Right hindlimb (tissue), 1 donor: ENCODE results near the gene ESR2.

Experiments used
- DNase-seq: peaks from one replicate; pipeline ENCODE4 v3.0.0-alpha.2; 2018

The ESR2 gene

GRCh38 chr14:64260418-64260817 is 33.8 kb downstream of the ESR2 start:
- no peak for DNase-seq

- no peak for DNase-seq
Measured at GRCh38 chr14:64255756-64256155, 38.4 kb downstream of the ESR2 start.

DNA sequence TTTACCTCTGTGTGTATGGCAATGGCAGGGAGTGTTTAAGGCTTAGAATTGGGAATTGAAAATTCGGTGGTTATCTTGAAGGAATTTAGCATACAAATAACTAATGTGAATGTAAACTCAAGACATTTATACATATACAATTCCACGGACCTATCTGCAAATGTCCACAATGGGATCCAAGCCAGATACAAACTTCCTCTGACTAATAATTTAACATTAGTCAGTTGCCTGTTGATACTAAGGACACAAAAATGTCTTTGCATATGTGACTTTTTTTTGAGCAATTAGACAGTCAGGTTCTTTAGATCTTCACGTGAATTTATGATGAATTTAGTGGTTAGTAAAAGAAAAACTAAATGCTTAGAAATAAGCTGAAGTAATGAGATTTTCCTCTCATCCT is 40.5 kb downstream of the ESR2 start:
- no peak for DNase-seq

- no peak for DNase-seq
Measured at GRCh38 chr14:64249363-64249762, 44.8 kb downstream of the ESR2 start.

DNA sequence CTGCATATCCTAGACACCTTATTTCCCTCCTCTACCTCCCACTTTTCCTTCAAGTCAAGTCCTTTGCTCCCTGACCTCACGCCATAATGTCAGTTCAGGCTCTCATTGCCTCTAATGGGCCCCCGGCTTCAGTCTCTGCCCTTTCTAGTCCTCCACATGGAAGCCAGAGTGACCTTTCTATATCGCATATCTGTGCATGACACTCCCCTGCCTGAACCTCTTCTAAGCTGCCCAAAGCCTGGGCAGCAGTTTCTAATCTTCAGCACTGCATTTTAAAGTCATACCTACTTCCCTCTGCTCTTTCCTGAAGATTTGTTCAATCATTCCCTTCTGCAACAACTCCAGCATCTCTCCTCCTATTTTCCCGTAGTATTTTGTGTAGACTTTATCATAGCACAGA is 45.5 kb downstream of the ESR2 start:
- DNase-seq: no peak

DNA sequence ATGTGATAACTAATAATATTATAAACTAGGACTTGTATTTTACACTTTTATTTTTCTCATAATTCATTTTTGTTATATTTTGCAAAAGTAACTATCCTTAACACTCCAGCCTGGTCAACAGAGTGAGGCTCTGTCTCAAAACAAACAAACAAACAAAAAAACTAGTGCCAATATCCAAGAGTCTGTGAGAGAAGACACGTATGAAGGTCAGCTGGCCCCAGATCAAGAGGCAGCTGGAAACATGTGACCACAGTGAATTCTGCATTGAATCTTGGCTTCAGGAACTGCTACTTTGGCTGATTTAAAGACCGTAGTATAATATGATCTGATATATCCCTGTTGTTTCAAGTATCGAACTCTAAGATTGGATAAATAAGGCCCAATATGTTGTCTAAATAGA is 47.0 kb downstream of the ESR2 start:
- DNase-seq: no peak

GRCh38 chr14:64246688-64247087 is 47.5 kb downstream of the ESR2 start:
- DNase-seq: no peak

GRCh38 chr14:64245491-64245890 is 48.7 kb downstream of the ESR2 start:
- DNase-seq: no peak

DNA sequence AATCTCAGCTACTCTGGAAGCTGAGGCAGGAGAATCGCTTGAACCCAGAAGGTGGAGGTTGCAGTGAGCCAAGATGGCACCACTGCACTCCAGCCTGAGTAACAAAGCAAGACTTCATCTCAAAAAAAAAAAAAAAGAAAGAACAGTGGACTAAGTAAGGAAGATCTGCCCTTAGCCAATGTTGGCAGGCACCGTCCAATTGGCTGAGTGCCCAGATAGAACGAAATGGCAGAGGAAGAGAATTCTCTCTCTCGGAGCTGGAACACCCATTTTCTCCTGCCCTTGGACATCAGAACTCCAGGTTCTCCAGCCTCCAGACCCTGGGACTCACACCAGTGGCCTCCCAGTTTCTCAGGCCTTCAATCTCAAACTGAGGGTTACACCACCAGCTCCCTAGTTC is 49.9 kb downstream of the ESR2 start:
- peak; percentile 39 for DNase-seq

GRCh38 chr14:64238631-64239030 is 55.5 kb downstream of the ESR2 start:
- no peak for DNase-seq

DNA sequence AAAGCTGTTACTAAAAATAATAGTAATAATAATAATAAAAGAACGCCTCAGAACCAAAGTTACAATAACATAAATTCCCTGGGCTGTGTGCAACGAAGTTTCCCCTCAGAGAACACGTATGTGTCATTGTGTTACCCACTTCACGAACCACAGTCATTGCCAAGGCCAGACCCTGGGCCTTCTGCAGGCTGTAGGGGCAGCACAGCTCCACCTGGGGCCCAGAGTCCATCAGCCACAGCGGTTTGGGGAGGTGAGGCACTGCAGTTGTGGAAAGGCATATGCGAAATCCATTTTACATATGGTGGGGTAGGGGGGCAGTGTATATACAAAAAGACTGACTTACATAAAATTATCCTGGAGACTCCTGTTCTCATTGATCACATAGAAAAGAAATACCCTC is 56.1 kb downstream of the ESR2 start:
- DNase-seq: no peak

DNA sequence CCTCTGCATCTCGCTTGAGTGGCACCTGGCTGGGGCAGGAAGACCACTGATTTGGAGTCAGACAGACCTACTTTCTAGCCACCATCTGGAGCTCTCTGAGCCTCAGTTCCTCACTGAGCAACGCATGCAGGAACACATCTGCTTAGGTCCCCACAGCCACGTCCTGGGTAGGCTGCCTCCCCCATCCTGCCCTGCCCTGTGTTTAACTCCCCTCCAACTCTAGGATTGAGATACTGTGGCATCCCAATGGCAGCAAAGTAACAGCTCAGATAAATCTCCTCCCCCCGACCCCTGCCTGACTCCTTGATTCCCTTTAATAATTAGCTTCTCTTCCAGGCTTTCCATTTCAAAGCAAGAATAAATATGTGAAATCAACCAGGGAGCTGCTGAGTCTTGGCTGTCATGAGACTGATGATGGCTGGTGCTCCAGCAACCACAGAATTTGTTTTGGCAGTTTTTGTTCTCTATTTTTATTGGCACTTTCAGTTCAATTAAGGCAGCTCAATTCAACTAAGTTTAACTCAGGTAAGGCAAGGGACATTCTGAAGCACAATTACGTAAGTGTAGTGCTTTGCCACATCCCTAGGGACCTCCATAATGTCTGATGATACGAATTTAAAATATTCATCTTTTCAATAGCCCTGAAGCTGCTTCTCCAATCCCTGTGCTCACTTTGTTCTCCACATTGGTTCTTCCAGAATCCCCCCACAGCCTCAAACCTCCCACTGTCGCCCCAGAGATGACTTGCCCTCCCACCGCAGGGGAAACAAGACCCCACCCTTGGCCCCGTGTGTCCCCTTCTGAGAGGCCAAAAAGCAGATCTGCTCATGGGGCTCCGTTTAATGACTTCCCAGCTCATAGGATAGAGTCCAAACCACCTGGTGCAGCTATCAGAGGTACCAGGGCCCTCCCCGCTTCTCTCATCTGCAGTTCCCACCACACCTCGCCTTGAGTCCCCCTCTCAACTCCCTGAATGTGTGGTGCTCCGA is 58.2 kb downstream of the ESR2 start:
- DNase-seq: no peak

GRCh38 chr14:64234877-64235651 is 59.1 kb downstream of the ESR2 start:
- DNase-seq: no peak

DNA sequence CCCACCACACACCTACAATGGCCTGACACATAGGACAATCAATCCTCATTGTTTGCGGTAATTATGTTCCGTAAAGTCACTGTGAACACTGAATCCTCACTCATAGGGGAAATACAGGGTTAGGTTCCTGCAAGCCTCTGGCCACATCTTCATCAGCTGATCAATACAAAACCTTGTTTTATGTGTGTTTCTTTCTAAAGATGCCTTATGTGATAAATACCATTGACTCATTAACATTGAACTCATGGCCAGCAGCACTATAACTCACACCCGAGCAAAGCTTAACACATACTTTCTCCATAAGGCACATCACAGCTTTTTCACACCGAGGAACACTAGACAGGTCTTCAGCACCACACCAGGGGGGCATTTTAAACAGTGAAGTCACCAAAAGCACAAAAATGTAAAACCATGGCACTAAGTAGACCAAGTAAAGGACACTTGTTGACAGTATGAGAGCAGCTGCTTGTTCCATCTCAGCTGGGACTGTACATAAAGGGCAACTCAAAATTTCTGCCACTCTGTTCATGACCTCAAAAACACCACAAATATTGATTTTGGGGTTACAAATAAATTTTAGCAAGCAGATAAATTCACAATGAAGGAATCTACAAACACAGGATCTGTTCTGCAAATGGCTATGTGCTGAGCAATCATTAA is 60.5 kb downstream of the ESR2 start:
- no peak for DNase-seq

DNA sequence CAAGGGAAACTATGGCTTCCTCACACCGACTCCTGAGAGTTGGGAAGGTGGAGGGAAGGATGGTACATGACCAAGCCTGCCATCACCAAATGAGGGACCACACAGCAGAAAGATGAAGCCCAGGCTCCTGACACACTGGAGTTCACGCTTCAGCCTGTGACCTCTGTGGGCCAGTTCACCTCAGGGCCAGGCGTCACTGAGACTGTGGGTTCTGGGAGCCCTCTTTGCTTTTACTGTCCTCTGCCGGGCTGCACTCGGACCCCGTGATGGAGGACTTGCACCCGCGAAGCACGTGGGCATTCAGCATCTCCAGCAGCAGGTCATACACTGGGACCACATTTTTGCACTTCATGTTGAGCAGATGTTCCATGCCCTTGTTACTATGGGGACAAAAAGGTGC is 61.2 kb downstream of the ESR2 start:
- DNase-seq: no peak

- no peak for DNase-seq
Measured at GRCh38 chr14:64232095-64232838, 61.9 kb downstream of the ESR2 start.

- no peak for DNase-seq
Measured at GRCh38 chr14:64229489-64229888, 64.7 kb downstream of the ESR2 start.

DNA sequence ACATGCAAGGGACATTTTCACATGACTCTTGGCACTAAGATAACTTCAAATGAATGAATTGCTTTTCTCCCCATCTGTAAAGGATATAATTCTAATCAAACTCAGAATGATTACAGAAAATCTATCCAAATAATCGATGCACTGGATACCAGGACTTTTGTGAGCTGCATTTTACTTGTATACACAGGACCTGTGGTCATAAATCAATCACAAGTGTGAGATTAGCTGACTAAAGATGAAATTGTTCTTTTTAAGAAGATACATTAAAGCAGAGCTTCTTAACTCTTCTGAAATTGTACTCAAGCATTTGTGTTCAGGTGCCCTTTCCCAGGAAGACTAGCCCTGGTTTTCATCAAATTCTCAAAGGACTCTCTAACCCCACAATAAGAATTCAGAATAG is 66.3 kb downstream of the ESR2 start:
- DNase-seq: no peak

DNA sequence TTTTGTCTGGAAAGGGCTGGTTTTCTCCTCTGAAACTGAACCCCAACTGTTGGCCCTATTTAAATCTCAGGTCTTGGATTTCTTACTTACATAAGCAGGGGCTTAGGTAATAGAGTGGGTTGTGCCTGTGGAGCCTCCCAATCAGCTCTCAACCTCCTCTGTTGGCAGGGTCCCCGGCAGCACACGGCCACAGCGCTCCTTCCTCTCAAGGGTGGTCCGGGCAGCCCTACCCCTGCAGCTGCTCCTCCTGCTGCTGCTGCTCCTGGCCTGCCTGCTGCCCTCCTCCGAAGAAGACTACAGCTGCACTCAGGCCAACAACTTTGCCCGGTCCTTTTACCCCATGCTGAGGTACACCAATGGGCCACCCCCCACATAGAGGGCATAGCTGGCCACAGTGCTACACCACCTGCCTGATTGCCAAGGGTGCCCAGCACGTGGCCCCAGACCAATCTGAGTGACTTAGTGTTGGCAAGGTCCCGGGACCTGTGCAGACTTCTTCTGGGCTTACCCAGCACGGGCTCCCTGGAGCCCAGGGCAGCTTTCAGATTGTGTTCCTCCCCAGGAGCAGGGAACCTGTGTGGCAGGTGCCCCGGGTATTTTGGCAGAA is 68.9 kb downstream of the ESR2 start:
- DNase-seq: no peak

DNA sequence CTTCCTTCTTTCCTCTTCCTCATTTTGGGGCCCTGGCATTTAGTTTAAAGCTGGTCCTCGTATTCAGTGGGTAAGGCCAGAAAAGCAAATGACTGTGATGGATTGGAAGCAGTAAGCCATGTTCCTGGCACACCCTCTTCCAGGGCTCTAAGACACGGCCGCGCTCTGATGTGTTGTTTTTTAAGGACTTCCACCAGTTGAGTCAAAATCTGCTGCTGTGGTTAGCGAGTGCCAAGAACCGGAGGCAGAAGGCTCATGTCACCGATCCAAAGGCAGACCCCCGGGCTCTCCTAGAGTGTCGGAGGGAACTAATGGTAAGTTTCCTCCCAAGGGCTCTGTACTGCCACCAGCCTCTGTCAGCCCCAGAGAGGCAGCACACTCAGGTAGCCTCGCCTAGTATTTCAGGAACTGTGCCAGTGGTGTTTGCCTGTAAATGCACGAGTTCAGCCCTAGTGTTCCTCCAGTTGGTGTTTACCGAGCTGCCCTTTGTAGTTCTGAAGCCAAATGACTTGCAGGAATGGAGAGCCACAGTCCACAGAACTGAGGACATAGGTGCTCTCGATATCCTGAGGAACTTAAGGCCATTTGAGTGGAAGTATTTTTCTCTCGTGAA is 72.7 kb downstream of the ESR2 start:
- no peak for DNase-seq

DNA sequence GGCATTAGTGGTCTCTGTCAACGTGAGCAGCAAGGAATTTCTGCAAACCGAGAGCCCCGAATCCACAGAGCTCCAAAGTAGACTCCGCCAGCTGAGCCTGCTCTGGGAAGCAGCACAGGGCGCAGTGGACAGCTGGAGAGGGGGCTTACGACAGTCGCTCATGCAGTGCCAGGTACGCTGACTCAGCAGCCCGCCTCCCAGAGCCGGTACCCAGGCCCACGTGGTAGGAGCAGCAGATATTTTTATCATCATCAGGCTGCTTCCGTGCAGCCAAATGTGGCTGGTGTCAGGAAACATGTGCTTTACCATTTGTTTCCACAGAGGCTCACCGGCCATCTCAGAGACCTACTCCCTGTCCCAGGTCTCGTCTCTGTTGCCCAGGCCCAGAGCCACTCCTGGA is 73.7 kb downstream of the ESR2 start:
- DNase-seq: peak; percentile 71

- DNase-seq: no peak
Measured at GRCh38 chr14:64220056-64220455, 74.1 kb downstream of the ESR2 start.
